ENCODE measurements around the gene SMYD3.
"Not testable (repeated sequence)": the region's sequence is repeated elsewhere in the genome, so short reads cannot be mapped to it uniquely, and the experiment has no call there.

SMYD3 gene

GRCh38 chr1:246081856-246082668 lies 425.0 kb downstream of the SMYD3 start:
- no peak for DNase-seq

GRCh38 chr1:246081138-246081702 lies 425.9 kb downstream of the SMYD3 start:
- DNase-seq: no peak

- no peak for DNase-seq
Observed at GRCh38 chr1:246080031-246080430, 427.0 kb downstream of the SMYD3 start.

- no peak for DNase-seq
Observed at GRCh38 chr1:246078888-246079252, 428.2 kb downstream of the SMYD3 start.

- no peak for DNase-seq
Observed at GRCh38 chr1:246078126-246078887, 428.8 kb downstream of the SMYD3 start.

GRCh38 chr1:246077476-246077875 lies 429.6 kb downstream of the SMYD3 start:
- no peak for DNase-seq

- DNase-seq: no peak
Observed at GRCh38 chr1:246074421-246074820, 432.7 kb downstream of the SMYD3 start.

GRCh38 chr1:246072456-246072955 lies 434.6 kb downstream of the SMYD3 start:
- DNase-seq: no peak

- not testable (repeated sequence) for DNase-seq
Observed at GRCh38 chr1:246071981-246072380, 435.1 kb downstream of the SMYD3 start.

GRCh38 chr1:246071561-246071960 lies 435.5 kb downstream of the SMYD3 start:
- DNase-seq: not testable (repeated sequence)

GRCh38 chr1:246069581-246069980 lies 437.5 kb downstream of the SMYD3 start:
- no peak for DNase-seq

- DNase-seq: no peak
Observed at GRCh38 chr1:246068619-246069509, 438.2 kb downstream of the SMYD3 start.

GRCh38 chr1:246068217-246068512 lies 438.9 kb downstream of the SMYD3 start:
- DNase-seq: no peak

- no peak for DNase-seq
Observed at GRCh38 chr1:246067432-246068216, 439.5 kb downstream of the SMYD3 start.

- no peak for DNase-seq
Observed at GRCh38 chr1:246066573-246066972, 440.5 kb downstream of the SMYD3 start.

GRCh38 chr1:246065592-246065991 lies 441.5 kb downstream of the SMYD3 start:
- DNase-seq: no peak

GRCh38 chr1:246064891-246065290 lies 442.2 kb downstream of the SMYD3 start:
- no peak for DNase-seq

- DNase-seq: no peak
Observed at GRCh38 chr1:246063013-246063616, 444.0 kb downstream of the SMYD3 start.

- no peak for DNase-seq
Observed at GRCh38 chr1:246058466-246058865, 448.6 kb downstream of the SMYD3 start.

GRCh38 chr1:246052603-246053002 lies 454.5 kb downstream of the SMYD3 start:
- no peak for DNase-seq

- no peak for DNase-seq
Observed at GRCh38 chr1:246051909-246052518, 455.1 kb downstream of the SMYD3 start.
